GM12801 (cell line): ENCODE measurements around the gene PCDHA4.
"Not testable (repeated sequence)": the region's sequence is repeated elsewhere in the genome, so short reads cannot be mapped to it uniquely, and the experiment has no call there.

Experiments used
- TF ChIP-seq, protein P1 (sequence below): IDR thresholded peaks from one replicate; pipeline ENCODE4 v1.5.1; 2011; ENCODE audit warnings: control low read depth; ENCODE audit not compliant: insufficient read length; ENCODE audit errors: extremely low read depth

PCDHA4 gene

DNA sequence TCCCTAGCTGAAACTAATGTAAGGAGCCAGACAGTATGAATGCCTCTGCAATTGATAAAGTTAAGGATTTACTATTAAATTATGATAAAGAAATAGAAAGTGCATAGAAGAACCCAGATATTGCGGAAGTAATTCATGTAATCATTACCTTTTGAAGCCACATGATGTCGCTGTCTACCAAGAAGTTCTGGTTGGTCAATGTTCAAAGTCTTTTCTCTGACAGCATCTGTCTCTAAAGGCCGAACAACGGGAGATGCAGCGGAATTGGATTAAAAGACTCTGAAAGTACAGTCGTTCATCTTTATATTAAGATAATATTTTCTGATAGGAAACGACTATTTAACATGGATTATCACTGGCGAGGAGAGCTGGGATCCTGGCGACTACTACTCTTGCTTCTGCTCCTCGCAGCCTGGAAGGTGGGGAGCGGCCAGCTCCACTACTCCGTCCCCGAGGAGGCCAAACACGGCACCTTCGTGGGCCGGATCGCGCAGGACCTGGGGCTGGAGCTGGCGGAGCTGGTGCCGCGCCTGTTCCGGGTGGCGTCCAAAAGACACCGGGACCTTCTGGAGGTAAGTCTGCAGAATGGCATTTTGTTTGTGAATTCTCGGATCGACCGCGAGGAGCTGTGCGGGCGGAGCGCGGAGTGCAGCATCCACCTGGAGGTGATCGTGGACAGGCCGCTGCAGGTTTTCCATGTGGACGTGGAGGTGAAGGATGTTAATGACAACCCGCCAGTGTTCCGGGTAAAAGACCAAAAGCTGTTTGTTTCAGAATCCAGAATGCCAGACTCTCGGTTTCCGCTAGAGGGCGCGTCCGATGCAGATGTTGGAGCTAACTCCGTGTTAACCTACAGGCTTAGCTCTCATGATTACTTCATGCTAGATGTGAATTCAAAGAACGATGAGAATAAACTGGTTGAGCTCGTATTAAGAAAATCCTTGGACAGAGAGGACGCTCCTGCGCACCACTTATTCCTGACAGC lies 34.4 kb downstream of the PCDHA4 start, which contains the start of gene PCDHA8:
Gene PCDHA8, plus strand, starts transcription at position 210 of the 985 bp plus-strand sequence. Its CDS starts 135 bp downstream, at position 345.
- TF ChIP-seq, protein P1, sequence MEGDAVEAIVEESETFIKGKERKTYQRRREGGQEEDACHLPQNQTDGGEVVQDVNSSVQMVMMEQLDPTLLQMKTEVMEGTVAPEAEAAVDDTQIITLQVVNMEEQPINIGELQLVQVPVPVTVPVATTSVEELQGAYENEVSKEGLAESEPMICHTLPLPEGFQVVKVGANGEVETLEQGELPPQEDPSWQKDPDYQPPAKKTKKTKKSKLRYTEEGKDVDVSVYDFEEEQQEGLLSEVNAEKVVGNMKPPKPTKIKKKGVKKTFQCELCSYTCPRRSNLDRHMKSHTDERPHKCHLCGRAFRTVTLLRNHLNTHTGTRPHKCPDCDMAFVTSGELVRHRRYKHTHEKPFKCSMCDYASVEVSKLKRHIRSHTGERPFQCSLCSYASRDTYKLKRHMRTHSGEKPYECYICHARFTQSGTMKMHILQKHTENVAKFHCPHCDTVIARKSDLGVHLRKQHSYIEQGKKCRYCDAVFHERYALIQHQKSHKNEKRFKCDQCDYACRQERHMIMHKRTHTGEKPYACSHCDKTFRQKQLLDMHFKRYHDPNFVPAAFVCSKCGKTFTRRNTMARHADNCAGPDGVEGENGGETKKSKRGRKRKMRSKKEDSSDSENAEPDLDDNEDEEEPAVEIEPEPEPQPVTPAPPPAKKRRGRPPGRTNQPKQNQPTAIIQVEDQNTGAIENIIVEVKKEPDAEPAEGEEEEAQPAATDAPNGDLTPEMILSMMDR: no peak

DNA sequence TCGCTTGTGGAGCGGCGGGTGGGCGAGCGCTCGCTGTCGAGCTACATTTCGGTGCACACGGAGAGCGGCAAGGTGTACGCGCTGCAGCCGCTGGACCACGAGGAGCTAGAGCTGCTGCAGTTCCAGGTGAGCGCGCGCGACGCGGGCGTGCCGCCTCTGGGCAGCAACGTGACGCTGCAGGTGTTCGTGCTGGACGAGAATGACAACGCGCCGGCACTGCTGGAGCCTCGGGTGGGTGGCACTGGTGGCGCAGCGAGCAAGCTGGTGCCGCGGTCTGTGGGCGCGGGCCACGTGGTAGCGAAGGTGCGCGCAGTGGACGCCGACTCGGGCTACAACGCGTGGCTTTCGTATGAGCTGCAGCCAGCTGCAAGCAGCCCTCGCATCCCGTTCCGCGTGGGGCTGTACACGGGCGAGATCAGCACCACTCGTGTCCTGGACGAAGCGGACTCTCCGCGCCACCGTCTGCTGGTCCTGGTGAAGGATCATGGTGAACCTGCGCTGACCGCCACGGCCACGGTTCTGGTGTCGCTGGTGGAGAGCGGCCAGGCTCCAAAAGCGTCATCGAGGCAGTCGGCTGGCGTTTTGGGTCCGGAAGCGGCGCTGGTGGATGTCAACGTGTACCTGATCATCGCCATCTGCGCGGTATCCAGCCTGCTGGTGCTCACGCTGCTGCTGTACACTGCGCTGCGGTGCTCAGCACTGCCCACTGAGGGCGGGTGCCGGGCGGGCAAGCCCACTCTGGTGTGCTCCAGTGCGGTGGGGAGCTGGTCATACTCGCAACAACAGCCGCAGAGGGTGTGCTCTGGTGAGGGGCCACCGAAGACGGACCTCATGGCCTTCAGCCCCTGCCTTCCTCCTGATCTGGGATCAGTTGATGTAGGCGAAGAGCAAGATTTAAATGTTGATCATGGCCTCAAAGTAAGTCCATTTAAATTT lies 36.2 kb downstream of the PCDHA4 start:
- TF ChIP-seq, protein P1: no peak

DNA sequence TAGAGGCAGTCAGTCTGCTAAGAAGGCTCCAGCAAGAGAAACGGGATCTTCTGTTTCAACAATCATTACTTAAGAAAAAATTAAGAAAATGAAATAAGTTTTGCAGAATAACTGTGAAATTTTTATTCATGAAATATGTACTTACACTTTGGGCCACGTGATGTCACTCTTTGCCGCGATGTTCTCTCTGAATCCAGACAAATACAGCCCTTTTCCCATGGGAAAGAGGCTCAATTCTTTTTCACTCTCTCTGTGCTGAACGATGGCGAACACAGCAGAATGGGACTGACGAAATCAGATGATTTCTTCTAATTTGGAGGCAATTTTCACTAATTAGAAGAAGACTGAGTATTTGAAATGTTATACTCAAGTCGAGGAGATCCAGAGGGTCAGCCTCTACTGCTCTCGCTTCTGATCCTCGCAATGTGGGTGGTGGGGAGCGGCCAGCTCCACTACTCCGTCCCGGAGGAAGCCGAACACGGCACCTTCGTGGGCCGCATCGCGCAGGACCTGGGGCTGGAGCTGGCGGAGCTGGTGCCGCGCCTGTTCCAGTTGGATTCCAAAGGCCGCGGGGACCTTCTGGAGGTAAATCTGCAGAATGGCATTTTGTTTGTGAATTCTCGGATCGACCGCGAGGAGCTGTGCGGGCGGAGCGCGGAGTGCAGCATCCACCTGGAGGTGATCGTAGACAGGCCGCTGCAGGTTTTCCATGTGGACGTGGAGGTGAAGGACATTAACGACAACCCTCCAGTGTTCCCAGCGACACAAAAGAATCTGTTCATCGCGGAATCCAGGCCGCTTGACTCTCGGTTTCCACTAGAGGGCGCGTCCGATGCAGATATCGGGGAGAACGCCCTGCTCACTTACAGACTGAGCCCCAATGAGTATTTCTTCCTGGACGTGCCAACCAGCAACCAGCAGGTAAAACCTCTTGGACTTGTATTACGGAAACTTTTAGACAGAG lies 41.6 kb downstream of the PCDHA4 start, which contains the start of gene PCDHA9:
Gene PCDHA9, plus strand, starts transcription at position 244 of the 964 bp plus-strand sequence. Its CDS starts 114 bp downstream, at position 358.
- TF ChIP-seq, protein P1: not testable (repeated sequence)

DNA sequence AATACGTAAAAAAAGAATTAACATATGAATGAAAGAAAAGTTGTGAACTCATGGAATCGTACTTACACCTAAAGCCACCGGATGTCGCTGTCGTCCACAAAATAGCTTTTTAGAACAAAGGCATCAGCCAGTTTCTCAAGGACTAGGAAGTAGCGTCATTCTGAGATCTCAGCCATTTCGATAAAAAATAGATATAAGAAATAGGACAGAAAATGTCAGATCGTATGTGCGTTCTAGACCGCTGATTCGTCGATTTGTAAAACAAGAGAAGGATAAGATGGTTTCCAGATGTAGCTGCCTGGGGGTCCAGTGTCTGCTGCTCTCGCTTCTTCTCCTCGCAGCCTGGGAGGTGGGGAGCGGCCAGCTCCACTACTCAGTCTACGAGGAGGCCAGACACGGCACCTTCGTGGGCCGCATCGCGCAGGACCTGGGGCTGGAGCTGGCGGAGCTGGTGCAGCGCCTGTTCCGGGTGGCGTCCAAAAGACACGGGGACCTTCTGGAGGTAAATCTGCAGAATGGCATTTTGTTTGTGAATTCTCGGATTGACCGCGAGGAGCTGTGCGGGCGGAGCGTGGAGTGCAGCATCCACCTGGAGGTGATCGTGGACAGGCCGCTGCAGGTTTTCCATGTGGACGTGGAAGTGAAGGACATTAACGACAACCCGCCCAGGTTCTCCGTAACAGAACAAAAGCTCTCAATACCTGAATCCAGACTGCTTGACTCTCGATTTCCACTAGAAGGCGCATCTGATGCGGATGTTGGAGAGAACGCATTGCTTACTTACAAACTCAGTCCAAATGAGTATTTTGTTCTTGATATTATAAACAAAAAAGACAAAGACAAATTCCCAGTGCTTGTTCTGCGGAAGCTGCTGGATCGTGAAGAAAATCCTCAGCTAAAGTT lies 49.2 kb downstream of the PCDHA4 start, which contains the start of gene PCDHA10:
Gene PCDHA10, plus strand, starts transcription at position 126 of the 903 bp plus-strand sequence. Its CDS starts 152 bp downstream, at position 278.
- TF ChIP-seq, protein P1: no peak

DNA sequence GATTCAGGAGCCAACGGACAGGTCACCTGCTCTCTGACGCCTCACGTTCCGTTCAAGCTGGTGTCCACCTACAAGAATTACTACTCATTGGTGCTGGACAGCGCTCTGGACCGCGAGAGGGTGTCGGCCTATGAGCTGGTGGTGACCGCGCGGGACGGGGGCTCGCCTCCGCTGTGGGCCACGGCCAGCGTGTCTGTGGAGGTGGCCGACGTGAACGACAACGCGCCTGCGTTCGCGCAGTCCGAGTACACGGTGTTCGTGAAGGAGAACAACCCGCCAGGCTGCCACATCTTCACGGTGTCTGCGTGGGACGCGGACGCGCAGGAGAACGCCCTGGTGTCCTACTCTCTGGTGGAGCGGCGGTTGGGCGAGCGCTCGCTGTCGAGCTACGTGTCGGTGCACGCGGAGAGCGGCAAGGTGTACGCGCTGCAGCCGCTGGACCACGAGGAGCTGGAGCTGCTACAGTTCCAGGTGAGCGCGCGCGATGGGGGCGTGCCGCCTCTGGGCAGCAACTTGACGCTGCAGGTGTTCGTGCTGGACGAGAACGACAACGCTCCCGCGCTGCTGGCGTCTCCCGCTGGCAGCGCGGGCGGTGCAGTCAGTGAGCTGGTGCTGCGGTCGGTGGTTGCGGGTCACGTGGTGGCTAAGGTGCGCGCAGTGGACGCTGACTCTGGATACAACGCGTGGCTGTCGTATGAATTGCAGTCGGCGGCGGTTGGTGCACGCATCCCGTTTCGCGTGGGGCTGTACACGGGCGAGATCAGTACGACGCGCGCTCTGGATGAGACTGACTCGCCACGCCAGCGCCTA lies 50.5 kb downstream of the PCDHA4 start:
- TF ChIP-seq, protein P1: no peak

DNA sequence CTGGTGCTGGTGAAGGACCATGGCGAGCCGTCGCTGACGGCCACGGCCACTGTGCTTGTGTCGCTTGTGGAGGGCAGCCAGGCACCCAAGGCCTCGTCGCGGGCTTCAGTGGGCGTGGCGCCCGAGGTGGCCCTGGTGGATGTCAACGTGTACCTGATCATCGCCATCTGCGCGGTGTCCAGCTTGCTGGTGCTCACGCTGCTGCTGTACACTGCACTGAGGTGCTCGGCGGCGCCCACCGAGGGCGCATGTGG lies 51.0 kb downstream of the PCDHA4 start:
- TF ChIP-seq, protein P1: no peak
